GM19099 (cell line): Measurements from ENCODE around the gene RFNG.

Experiments
- POLR2A ChIP-seq: IDR thresholded peaks from 3 replicates; pipeline ENCODE4 v1.6.1; 2011; ENCODE audit warnings: low read depth; ENCODE audit not compliant: insufficient read length; ENCODE audit errors: extremely low read depth

Gene RFNG

DNA sequence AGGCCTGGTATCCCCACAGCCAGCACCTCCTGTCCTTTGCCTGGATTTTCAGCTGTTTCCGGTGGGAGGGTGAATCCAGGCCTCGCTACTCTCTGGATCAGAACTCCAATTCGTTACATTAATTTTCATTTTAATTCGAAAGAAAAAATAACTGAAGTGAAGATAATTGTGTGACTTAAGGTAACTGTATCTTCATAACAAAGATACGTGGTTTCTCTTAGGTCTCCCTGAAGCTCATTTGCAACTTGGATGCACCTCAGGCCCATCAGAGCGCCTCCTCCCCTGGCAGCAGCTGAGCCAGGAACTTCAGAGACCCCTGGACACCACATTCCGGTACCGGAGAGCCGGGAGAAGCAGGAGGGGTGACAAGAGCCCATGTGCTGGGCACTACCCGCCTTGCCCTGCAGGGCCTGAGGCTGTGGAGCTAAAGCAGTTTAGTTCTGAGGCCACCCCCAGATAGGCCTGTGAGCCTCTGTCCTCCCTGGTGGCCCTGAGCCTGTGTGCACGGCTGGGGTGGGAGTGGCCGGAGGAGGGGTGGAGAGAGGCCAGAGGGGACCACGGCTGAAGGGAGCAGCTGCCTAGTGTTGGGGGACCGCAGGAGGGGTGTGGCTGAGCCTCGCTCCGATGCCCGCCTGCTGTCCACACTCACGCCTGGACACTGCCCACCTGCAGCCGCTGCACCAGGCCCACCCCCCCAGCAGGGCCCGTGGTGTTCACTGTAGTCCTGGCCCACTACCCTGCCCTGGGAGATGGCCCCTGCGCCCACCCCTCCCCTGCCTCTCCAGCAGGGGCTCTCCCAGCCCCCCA, 25.4 kb upstream of the RFNG start:
- peak; percentile 12 for TF ChIP-seq POLR2A

DNA sequence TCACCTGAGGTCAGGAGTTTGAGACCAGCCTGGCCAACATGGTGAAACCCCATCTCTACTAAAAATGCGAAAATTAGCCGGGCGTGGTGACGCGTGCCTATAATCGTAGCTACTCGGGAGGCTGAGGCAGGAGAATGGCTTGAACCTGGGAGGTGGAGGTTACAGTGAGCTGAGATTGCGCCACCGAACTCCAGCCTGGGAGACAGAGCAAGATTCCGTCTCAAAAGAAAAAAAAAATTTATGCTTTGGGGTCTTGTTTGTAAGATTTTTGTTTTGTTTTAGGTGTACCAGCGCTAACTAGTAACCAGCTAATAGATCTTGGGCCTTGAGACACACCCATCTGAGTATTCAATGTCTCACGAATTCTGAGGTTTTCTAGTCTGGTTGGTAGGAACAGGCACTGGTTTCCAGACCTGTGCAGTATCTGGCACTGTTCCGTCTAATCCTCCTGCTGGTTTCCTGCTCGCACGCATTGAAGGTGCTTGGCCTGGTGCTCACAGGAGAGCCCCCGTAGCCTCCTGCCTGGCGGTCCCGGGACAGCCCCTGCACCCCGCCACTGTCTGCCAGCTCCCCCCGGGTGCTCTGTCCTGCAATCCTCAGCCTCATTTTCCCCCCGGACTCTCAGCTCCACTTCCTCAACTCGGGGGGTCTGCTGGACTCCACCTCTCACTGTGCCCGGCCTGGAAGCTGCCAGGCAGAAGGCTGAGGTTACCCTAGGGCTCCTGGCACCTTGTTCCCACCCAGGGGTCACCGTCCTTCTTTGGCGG, 24.6 kb upstream of the RFNG start:
- TF ChIP-seq POLR2A: no peak

DNA sequence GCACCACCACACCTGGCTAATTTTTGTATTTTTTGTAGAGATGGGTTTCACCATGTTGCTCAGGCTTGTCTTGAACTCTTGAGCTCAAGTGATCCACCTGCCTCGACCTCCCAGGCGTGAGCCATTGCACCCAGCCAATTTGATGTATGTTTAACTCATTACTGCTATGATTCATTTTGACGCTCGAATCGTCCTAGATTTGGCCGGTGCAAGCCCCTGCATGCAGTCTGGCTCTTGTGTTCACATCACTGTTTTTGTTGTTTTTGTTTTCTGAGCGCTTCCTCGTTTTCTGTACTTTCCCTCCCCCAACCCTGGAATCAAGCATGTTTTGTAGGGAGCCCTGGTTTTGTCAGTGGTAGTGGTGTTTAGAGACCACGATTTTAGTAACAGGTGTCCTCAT, 21.8 kb upstream of the RFNG start:
- TF ChIP-seq POLR2A: no peak

DNA sequence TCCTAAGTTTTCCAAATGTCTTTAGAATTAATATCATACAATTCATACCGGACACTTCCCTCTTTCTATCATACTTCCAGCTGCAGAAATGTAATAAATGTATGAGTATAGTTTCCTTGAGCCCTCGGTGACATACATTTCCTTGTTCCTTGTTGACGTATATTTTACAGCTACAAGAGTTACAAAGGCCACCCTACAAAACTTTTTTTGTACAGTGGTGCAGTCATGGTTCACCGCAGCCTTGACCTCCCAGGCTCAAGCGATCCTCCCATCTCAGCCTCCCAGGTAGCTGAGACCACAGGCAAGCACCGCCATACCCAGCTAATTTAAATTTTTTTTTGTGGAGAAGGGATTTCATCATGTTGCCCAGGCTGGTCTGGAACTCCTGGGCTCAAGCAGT, 21.2 kb upstream of the RFNG start:
- TF ChIP-seq POLR2A: no peak

DNA sequence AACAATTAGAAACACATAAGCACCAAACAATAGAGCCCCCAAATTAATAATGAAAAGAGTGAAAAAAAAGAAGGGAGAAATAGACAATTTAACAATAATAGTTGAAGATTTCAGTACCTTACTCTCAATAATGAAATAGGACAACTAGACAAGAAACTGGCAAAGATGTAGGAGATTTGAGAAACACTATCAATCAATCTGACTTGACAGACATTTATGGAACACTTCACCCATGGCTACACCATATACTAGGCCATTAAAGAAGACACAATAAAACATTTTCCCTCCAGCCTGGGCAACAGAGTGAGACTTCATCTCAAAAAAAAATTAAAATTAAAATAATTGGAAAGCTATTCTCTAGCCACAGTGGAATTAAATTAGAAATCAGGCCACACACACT, 19.0 kb upstream of the RFNG start:
- TF ChIP-seq POLR2A: no peak

DNA sequence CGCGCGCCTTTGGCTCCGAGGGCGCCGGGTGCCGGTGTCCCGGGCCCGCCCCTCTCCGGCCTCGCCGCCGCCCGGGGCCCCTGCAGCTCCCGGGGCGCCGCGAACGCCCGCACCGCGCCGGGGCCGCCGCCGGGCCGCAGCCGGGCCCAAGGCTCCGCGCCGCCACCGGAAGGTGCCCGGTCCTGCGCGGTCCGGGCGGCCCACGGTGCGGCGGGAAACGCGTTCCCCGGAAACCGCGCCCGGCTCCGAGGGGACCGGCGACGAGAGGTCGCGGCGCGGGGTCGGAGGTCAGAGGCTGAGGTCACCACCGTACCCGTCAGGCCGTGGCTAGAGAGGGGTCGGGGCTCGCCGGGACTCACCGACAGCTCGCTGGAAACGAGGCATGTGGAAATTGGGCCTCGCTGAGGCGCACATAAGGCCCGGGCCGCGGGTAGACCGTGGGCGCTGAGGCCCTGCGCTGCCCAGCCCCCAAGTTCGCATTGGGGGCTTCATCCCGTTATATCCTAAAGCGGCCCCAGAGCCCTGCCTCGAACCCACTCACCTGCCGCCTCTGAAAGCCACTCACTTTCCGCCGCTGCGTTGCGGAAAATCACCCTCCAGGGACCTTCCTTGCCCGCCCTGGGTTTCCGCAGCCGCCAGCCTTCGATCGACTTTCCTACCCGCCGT, 14.2 kb upstream of the RFNG start, which contains the start of gene DUS1L:
Gene DUS1L, minus strand, starts transcription at position 167 of the 666 bp plus-strand sequence. CDS start 745 bp downstream, outside the sequence.
- peak; percentile 73 for TF ChIP-seq POLR2A

DNA sequence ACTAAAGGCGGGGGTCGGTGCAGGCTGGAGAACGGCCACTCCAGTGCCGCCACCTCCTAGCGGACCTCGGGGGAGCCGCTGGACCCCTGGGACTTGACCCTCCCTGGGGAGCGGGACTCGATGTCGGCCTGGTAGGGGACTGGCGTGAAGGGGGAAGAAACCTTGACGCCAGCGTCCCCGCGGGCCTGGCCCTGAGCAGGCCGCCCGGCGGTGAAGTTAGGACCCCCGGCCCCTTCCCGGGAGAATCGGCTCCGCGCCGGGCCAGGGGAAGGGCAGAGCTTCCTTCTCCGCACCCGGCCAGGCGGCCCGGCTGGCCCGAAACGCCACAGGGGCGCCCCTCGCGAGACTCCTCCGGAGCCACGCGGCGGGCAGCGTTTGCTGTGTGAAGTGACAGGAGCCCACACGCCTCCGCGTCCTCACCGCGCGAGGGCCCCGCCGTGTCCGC, 13.6 kb upstream of the RFNG start:
- TF ChIP-seq POLR2A: no peak

DNA sequence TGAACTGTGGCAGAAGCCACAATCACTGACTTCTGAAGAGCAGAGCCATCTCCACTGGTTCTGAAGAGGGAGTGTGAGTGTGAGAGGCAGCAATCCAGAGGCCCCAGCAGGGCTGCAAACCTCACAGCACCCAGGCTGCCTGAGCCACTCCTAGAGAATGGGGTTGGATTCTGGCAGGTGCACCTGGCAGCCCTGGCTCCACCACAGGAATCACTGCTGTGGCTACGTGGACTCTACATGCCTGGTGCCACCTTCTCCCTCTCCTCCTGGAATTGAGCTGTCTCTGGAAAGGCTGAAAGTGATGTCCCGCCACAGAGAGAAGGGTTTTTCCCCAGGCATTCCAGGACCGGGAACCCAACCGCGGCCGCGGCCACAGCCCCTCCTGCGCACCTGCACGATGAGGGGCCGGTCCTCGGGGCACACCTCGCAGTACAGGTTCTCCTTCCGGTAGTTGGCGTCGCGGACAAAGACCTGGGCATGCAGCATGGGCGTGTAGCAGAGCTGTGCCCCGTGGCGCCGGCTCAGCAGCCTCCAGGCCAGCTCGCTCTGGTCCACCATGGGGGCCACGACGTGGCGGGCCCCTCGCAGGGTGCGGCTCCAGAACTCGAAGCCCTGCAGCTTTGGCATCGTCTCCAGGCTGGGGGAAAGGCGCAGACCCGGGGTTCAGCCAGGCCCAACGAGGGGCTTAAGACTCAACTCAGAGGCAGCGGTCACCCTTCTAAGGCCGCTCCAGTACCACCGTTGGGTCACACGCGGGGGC, 13.0 kb upstream of the RFNG start:
- no peak for TF ChIP-seq POLR2A

DNA sequence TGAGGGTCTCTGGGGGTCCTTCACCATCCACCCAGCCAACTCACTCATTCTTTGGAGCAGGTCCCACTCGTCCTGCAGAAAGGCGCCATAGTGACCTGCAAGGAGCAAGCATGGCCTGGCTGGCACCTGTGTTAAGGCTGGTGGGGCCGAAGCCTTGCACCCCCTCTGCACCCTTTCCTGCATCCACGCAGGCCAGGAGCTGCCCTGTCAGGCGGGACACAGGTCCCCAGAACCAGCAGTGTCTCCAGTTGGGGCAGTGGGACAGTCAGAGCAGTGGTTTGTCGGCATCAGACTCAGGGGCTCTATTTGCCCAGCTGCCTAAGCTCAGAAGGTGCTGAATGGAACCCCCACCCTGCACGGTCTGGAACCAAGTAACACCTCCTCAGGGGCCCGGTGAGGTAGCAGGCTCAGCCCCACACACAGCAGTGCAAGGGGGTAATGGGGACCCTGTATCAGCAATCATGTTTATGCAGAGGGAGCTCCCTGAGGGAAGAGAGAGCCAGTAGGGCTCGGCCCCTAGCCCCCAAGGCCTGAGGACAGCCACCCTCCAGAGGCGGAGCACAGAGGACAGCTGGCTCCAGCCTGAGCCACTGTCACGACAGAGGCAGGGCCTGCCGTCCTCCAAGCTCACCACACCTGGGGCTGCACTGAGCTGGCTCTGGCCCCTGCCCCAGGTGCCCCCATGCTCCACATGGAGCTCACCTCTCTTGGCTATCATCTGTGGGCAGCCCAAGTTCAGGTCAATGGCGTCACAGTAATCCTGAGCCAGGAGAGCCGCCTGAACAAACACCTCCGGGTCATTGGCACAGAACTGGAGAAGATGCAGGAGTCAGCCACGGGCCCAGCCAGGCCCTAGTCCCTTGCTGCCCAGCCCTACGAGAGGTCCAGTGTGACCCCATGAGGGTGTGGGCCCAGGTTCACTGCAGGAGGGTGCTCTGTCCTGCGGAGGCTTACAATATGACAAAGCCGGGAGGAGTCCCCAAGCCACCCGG, 12.1 kb upstream of the RFNG start:
- TF ChIP-seq POLR2A: no peak

DNA sequence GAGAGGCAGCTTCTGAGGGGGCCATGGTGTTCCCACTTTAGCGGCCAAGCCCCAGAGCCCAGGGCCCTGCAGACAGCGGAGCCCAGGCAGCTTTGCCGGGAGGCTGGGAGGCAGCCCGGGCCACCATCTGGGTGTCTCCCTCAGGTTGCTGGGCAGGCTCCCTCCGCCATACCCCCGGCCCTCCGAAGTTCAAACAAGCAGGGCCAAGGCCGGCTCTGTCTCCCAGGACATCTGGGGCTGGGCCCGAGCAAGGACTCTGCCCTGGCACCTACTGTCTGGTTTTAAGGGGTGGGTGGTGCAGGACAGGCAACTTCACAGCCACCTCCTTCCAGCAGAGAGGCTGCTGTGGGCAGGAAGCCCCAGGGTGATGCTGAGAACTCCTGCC, 11.4 kb upstream of the RFNG start:
- no peak for TF ChIP-seq POLR2A

DNA sequence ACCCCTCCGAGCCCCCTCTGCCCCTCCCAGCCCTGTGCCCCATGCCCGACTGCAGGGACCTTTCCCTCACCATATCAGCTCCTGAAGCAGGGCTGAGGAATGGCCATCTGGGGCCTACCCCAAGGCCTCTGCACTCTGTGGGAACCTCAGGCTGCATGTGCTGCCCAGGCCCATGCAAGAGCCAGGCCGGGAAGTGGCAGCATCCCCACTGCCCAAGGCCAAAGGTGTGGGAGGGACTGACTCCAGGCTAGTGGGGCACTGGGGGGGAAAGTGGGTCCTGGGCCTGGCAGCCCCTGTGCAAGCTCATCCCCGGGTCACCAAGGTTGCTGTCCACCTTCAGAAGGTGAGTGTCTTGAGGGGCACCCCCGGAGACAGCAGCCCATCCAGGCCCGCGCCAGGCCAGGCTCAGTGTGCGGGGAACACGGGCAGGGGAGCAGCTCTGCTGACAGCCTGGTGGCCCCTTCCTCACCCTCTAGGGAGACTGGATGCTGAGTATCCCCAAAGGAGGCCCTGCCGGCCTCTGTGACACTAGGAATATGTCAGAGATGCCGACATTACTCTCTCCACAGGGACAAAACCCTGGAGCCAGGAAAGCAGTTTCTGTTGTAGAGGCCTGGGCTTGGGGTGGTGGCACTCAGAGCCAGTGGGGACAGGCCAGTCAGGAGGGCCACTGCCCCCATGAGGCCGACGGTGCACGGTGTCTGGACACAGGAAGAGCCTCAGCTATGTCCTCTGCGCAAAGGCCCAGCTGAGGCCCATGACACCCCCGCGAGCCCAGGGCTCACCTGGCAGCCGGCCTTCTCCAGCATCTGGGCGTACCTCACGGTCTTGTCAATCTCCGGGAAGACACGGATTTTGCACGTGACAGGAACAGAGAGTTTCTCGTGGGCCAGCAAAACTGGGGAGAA, 10.7 kb upstream of the RFNG start:
- TF ChIP-seq POLR2A: no peak

DNA sequence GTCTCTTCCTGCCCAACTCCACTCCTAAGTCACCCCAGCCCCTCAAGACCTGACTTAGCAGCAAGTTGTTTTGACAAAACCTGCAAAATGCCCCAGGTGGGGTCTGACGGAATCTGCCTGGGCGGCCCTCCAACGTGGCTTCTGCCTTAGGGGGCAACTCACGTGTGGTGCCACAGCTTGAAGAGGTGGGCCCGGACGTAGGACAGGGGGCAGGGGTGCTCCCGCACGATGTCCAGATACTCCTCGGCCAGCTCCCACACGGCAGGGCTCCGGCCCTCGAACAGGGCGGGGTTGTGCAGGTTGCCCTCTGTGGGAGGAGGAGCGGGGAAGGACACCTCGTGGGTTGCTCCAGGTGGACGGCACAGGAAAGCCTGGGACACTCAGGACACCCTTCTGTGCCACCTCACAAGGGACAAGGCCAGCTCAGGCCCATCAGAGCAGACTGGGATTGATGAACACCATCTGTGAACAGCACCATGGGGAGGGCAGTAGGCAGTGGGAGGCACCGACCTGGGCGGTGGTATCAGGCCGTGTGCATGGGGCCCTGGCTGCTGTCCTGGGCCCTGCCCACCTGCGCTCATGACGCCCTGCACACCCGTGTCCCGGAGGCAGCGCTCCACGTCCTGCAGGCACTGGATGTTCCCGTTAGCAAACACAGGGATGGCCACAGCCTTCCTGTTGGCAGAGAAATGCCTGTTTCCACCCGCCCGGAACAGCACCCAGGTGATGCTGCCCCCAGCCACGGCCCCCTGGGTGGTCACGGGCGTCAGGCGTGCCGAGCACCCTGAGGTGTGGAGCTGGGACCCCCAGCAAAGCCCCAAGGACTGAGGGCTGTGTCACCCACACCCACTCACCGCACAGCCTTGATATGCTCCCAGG, 9.7 kb upstream of the RFNG start:
- TF ChIP-seq POLR2A: no peak

DNA sequence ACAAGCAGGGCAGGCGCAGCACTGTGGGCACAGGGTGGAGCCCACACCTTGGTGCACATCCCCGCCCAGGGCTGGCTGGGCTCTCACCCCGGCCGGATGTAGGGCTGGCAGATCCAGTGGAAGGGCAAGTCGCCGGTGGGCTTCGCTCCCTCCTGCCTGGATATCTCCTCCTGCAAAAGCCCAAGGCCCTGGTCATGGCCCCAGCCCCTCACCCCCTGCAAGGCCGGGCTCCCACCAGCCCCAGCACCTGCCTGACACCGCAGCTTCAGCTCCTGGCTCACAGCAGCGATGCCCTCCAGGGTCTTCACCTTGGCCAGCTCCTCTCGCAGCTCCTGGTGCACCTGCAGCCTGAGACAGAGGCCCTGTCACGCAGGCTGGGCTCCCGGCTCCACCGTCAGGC, 9.0 kb upstream of the RFNG start:
- no peak for TF ChIP-seq POLR2A
